NAMALWA (cell line): ENCODE results near the gene PDE7B.

Experiments used
- DNase-seq: peaks from one replicate; pipeline ENCODE4 v3.0.0-alpha.2; 2015; ENCODE audit warnings: low spot score

The PDE7B gene

DNA sequence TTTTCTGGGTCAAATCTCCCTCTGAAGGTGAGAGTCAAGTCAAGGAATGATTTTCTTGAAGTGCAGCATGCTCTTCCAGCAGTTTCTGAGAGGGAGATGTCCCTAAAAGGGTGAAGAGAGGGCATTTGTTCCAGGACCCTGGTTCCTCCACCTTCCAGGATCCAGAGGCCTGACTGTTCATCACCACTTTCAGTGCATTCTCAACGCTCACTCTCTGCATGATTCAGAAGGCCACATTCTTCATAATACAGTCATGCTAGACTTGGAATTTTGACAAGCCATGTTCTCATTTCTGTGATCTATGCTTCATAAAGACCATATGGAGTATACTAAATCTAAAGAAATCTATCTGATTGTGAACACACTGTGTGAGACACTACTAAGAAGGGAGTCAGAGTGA, 85.1 kb downstream of the PDE7B start:
- no peak for DNase-seq

DNA sequence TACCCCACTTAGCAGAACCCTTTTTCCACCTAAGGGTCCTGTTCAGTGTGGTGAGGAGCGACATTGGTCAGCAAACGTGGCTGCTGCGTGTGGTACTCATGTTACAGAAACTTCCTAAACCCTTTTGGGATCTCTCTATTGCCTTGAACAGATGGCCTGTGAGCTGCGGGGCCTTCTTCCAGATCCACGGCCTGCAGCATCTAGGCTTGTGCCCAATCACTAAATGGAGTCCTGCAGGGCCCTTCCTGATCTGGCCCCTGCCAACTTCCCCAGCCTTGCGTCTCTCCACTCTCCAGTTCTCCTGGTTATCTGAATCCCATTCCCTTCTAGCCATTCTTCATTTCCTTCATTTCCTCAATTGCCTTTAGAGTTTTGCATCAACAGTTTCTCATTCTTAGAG, 85.6 kb downstream of the PDE7B start:
- DNase-seq, result no peak

DNA sequence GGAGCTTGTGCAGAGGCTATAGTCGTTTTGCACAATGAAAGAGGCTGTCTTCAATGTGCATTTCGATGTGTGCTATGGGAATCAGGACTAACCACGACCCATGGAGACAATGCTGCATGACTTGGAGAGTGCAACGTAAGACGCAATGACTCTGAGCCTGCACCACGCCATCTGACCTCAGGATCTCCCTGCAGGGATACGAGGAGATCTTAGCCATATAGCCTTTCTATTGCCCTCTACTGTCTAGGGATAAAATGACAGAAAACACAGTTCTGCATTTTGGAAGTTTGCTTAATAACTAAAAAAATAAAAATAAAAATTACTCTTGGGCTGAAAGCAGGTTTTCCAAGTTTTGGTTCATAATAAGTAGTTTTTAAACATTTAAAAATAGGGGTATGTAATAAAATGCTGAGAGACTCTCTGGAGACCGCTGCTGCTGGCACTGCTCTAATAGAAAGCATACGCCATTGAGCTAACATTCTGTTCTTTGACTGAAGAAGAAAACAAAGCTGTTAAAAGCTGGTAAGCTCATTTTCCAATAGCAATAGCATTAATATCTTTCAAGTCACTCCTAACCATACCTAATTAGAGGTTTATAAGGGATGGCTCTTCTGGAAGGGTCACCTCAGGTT, 87.2 kb downstream of the PDE7B start:
- peak; percentile 34 for DNase-seq

DNA sequence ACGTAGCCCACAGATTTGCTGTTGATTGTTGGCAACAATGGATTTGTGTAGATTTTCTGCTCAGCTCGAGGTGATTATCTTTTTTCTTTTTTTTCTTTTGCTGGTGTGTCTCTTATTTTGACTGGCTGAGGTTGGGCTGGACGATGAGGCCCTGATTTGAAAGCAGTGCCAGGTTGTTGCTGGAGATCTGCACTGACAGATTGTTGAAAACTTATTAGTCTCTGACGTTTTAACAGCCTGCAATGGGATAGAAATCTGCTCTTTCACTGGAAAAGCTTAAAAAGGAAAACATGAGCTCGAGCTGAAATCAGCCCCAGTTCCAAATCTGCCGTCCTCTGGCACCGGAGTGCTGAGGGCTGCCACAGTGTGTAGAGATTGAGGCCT, 87.7 kb downstream of the PDE7B start:
- DNase-seq, result no peak

DNA sequence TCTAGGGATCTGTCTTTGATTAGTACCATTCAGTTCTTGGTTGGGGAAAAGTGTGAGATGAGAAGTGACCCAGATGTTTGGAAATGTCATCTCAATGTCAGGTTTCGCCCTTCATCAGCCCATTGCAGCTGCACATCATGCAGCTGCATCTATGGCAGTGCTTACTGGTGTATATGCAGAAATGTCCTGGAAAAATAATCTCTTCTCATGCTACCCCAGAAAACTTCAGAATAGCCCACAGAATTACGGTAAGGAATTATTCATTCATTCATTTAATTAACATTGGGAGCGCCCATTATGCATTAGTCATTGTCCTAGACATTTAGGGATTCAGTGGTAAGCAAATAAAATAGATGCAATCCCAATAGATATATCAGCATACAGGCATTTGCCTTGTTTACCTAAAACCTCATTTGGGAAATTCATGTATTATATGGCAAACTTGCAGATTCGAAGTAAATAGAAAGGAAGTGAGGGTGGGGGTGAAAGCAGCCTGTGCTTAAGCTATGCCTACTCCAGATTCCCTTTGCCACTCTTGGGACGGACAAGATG, 89.2 kb downstream of the PDE7B start:
- DNase-seq, result no peak

DNA sequence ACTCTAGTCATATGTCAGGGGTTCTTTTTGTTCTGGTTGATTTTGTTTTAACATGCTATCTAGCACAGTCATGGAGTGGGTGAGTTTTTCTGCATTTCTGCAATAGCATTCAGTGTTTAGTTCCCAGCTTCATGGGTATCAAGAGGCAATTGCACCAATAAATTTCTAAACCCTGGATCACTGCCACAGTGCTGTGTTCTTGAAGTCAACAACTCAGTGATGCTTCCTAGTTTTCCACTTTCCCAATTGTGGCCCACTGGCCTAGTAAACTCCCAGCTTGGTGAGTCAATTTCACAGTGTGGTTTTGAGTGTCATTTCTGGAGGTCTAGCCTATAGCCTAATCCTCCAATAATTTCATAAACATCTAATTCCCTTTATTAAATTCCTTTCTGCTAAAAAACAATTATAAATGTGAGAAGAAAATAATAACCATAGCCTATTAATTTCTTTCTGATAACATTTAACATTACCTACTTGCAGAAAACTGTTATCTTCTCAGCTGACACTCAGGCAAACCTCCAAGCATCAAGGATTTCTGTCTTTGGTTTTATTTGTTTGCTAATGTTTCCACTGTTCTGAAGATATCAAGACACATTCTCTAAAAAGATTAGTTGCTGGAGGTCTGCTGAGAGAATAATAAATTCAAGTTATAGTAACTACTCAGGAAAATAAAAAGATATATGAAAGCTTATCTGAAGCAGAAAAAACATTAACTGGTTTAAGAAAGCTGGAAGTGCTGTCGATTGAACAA, 89.9 kb downstream of the PDE7B start:
- DNase-seq, result no peak

DNA sequence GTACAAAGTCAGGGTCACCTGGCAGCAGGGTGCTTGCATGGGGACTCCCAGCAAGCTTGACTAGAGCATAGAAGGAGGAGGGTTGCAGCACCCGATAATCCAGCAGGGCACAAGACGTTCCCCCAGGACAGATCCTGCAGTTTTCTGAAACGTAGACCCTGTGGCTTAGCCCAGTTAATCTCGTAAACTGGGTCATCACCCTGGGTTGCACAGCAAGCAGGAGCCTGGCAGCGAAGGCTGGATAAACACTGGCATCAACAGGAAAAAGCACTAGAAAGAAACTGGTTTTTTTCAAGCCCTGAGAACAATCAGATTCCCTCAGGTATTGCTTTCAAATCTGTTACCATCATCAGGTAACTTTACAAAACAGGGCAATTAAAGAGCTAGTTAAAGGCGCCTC, 92.6 kb downstream of the PDE7B start:
- no peak for DNase-seq

DNA sequence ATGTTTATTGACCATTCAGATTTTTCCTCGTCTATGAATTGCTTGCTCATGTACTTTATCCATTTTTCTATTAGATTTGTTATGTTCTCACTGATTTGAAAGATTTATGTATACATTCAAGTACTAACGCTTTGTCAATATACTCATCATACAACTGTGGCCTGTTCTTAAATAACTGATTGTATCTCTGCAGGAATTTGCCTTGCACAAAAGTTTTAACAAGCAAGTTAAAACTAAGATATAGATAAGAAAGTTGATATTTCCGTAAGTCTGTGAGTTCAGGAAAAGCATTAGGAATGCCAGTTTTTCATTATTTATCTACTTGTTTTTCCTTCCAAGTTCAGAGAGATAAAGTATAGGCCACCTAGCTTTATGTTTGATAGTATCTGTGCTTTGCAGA, 95.2 kb downstream of the PDE7B start:
- DNase-seq, result no peak

DNA sequence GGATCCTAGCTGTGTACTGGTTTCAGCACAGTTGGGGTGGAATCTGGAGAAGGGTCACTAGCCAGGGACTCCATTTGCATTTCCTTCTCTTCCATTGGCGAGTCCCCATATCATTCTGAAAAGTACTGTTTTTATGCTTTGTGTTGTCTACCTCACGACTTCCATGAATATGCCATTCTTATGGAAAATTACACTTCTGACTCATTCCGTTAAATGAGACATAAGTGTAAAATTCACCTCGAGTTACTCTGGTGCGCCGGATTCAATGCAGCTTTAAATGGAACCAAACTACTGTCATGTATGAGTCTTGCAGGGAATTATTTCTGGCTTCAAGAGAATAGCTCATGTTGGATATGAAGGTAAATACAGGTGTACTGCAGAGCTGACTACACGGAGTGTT, 99.2 kb downstream of the PDE7B start:
- DNase-seq, result no peak

DNA sequence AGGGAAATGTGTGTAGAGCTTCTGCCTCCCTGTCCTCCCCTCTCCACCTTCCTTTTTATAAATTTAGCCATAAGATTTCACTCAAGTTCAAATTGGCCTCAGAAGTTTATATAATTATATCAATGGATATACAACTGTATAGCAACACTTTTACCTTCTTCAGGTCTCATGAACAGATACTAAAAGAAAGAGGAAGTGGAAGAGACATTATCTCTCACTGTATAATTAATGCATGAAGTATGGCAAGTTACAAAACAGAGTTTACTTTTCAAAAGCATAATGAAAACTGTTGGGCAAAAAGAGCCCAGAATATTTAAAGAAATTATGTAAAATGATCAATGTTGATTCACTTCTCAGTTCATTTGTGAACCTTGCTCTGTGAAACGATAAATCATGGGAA, 99.7 kb downstream of the PDE7B start:
- peak; percentile 7 for DNase-seq

DNA sequence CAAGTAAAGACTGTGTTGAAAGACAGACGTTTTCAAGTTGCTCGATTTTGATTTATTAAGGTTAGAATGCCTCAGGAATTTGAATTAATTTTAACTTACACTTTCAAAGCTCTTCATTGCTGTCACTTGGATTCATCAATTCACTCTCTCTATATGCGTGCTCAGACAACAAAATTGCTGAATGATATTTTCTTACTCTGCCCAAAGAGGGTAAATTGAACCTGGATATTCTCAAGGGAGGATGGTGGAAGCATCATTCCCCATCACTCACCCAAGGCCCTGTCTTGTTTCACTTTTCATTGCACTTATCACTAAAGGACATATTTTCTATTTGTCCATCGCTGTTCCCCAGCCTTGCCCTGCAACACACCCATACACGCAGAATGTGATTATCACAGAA, 102.3 kb downstream of the PDE7B start:
- DNase-seq, result no peak

DNA sequence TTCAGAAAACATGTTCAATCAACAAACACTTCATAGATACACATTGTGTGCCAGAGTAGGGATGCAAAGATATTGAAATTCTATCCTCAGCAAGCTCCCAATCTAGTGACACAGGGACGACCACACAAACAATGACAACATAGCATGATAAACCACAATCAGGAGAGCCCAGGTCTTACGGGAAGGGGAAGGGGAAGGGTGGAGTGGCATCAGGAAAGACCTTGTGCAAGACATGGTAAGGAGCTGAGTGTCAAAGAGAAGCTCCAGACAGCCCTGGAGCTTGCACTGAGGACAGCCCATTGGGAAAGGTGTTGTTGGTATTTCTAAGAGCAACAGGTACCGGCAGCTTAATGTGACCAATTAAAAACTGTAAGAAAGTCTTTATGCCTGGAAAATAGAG, 103.6 kb downstream of the PDE7B start:
- DNase-seq, result no peak

DNA sequence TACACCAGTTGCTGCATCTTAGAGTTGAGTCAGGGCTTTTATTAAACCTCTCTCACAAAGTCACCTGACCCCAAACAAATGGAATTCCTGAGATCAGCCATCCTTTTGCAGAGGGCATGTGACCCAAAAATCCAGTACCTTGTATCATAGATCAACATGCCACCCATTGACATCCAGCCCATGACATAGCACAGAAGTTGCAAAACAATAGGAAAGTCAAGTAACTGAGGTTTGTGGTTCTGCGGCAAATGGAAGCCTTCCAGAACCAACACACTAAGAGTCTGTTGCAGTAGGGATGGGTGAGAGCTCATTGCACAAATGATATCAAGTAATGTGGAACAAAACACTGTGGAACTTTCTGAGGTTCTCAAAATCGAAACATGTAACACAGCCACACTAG, 111.2 kb downstream of the PDE7B start:
- no peak for DNase-seq

DNA sequence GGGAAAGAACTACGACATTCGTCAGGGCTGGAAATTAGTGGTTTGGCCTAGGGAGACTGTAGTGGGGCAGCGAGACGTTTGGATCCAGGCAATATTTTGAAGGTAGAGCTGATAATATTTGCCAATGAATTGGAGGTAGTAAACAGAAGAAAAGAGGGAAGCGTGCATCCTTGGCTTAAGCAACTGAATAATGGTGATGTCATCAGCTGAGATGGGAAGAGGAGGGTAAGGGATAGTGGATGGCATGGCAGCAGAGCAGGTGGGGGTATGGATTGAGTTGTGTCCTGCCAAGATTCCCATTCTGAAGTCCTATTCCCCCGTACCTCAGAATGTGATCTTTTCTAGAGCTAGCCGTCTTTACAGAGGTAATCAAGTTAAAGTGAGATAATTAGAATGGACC, 119.2 kb downstream of the PDE7B start:
- DNase-seq, result no peak

DNA sequence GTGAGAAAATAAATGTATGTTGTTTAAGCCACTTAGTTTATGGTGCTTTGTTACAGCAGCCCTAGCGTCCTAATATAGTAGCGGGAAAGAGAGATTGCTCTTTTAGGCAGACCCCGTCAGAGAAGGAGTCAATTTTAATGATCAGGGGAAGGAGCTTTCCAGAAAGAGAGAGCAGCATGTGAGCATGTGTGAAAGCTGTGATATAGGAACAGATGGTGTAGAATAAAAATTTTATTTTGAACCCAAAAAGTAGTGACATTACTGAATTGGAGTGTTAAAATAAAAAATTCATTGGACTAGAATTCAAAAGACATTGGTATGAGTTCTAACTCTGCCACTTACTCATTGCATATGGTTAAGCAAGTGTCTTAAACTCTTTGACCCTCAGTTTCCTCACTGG, 119.8 kb downstream of the PDE7B start:
- no peak for DNase-seq

DNA sequence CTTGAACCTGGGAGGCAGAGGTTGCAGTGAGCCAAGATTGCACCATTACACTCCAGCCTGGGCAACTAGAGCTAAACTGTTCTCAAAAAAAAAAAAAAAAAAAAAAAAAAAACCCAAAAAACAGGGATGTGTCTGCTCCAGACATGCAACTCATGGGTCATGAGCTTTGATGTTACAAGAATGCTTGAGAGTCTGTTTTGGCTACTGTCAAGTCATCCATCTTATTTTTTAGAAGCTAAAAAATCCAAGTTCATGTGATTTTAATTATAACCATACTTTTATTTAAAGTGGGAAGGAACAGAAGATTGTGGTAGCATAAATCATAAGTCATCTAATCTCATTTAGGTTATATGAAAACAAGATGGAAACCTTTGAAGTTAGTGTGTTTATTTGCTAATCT, 120.6 kb downstream of the PDE7B start:
- no peak for DNase-seq

DNA sequence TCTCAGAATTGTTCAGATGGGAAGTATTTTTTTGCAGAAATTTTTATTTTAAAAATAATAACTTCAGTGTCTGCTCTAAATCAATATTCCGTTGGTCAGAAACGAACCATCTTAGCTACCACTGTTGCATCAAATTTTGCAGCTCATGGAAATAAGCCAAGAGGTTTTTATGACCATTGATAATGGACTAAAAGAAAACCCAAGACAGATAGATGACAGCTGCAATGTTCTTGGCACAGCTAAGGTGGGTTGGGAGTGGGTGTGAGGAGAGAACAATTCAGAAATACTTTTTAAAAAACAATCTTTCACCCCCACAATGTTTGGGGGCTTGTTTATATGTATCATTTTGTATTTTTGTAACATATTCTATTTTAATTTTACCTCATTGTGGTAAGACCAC, 121.1 kb downstream of the PDE7B start:
- no peak for DNase-seq

DNA sequence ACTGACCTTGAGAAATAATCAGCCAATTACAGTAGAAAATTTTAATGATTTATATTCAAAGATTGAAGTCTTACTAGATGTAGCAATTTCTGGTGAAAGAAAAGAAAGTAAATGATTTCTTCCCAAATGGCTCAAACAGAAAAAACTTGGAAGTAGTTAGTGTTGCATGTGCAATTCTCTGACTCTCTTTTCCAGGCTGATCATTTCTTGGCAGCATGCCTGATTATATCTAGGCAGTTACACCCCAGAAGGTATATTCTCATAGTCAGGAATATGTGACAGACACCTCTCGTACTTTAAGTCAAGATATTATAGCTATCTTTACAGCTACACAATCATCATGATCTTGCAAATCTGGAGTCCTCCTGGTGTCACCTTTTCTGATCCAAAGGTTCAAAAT, 122.9 kb downstream of the PDE7B start:
- DNase-seq, result no peak

DNA sequence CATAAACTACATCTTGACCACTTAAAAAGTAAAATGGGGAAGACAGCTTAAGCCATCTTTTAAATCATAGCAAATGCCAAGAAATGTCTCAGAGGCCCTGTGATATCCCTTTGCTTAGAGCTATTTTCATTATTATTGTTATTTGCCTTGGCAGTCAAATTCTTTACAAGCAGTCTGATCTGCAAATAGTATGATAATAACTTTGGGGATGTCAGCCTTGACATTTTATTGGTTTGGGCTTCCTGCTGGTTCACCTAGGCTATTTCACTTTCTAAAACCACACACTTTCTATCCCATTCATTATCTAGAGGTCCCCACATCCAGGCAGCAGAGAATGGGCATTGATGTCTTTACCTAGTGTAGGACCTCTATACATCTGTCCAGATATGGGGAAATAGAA, 125.1 kb downstream of the PDE7B start:
- DNase-seq, result no peak

DNA sequence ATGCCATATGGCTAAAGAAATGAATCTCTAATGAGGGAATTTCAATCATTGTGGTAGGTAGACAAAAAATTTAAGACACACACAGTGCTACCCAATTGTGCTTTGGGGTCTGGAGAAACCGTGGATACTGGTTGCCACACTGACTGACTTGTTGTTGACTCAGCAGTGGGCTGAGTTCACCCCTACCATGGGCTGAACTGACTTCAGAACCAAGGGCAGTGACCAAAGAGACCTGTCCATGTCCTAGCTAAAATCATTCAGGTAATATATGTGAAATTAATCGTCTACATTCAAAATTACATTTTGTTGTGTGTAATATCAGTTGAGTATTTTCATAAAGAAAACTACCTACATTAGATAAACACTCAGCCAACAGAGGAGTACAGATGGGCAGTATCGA, 131.6 kb downstream of the PDE7B start:
- no peak for DNase-seq

DNA sequence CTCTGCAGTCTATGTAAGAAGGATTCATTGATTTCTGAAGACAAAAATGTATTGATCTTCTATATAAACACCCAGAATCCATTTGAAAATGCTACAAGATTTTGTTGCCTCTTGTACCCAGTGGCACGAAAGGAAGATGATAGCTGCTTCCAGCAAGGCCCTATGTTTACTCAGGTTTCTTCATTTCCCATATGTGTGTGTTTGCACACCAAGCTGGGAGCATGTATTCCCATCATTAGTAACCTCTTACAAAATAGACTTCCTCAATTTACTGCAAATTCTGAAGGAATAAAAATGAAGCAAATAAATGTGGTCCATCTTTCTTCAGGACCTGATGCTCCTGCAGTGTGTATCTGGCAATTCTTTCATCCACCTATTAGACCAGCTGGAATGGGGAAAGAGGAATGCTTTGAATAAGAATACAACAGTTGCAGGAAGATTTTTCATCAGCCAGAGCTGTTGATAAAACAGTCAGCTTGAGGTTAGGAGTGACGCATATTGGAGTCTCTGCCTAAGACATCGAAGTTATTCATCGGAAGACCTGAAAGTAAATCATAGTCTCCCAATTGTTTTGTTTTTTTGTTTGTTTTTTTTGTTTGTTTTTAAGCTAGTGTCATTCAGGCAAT, 132.3 kb downstream of the PDE7B start:
- DNase-seq, result no peak

DNA sequence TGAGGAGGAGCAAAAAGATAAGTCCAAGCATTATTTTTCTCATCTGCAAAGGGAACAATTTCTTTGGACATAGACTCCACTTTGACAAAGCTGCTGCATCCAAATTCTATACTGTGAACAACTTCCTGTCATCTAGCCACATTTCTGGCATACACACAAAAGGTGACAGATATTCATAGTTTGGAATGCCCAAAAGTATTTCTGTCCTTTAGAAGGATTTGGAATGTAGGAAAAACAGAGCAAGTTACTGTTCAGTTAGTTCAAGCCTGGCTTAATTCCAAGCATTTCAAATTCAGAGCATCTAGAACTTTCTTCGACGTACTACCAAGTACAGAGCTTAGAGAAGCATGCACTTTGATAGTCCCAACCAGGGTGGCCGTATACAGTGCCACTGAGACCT, 134.0 kb downstream of the PDE7B start:
- no peak for DNase-seq

DNA sequence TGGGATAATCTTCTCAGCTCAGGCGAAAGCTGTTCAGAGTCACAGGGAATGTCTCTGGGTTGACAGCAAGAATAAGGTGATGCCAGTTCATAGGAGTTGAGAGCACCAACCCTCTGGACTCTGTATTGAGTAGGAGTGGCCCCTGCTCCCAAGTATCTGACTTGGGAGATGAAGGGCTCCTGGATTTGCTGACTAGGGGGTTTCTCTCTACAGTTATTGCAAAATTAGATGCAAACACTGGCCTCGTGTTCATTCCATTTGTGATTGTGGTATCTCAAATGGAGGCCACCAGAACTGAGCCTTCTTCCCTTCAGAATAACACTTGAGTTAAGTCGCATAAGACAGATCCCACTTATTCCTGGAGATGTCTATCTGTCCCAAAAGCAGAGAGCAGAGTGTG, 135.7 kb downstream of the PDE7B start:
- no peak for DNase-seq
